MM.1S (cell line): ENCODE results near the gene ZNF618.

ENCODE experiments used
- DNase-seq: peaks from one replicate; pipeline ENCODE4 v3.0.0-alpha.2; 2015
- H2AFZ ChIP-seq: fragments of 300-600 bp; sonication (generic); 2 replicates; pipeline ENCODE4 v1.6.0; 2016; ENCODE audit warnings: antibody characterized with exemption, low read length
- H3F3A ChIP-seq: fragments of 300-600 bp; sonication (generic); 2 replicates; pipeline ENCODE4 v1.6.1; 2016; ENCODE audit warnings: mild to moderate bottlenecking, antibody characterized with exemption, low read length, moderate library complexity, mixed read lengths; ENCODE audit not compliant: insufficient read depth
- H3K27ac ChIP-seq: fragments of 300-600 bp; sonication (generic); 2 replicates; pipeline ENCODE4 v1.5.1; 2016; ENCODE audit warnings: mild to moderate bottlenecking, low read length
- H3K27me3 ChIP-seq: fragments of 300-600 bp; sonication (generic); replicated peaks from 2 replicates; pipeline ENCODE4 v1.6.0; 2016; ENCODE audit warnings: low read length; ENCODE audit not compliant: insufficient read depth
- H3K36me3 ChIP-seq: fragments of 300-600 bp; sonication (generic); replicated peaks from 2 replicates; pipeline ENCODE4 v1.6.1; 2016; ENCODE audit warnings: mild to moderate bottlenecking, low read length, mixed read lengths; ENCODE audit not compliant: insufficient read depth
- H3K4me1 ChIP-seq: fragments of 300-600 bp; sonication (generic); 2 replicates; pipeline ENCODE4 v1.6.1; 2016; ENCODE audit warnings: low read length, mixed read lengths
- H3K4me2 ChIP-seq: fragments of 300-600 bp; sonication (generic); 2 replicates; pipeline ENCODE4 v1.6.0; 2016; ENCODE audit warnings: low read depth, low read length
- H3K4me3 ChIP-seq: fragments of 300-600 bp; sonication (generic); 2 replicates; pipeline ENCODE4 v1.5.1; 2016; ENCODE audit warnings: low read length, mixed read lengths
- H3K79me2 ChIP-seq: fragments of 300-600 bp; sonication (generic); 2 replicates; pipeline ENCODE4 v1.6.1; 2016; ENCODE audit warnings: mixed run types, low read length, mixed read lengths
- H3K9ac ChIP-seq: fragments of 300-600 bp; sonication (generic); 2 replicates; pipeline ENCODE4 v1.6.1; 2016; ENCODE audit warnings: low read length, mixed read lengths
- H3K9me2 ChIP-seq: fragments of 300-600 bp; sonication (generic); replicated peaks from 2 replicates; pipeline ENCODE4 v1.6.1; 2016; ENCODE audit warnings: mild to moderate bottlenecking, low read length, mixed read lengths; ENCODE audit not compliant: insufficient read depth
- H3K9me3 ChIP-seq: fragments of 300-600 bp; sonication (generic); replicated peaks from 2 replicates; pipeline ENCODE4 v1.6.1; 2016; ENCODE audit warnings: mild to moderate bottlenecking, low read length, mixed read lengths; ENCODE audit not compliant: insufficient read depth
- H4K20me1 ChIP-seq: fragments of 300-600 bp; sonication (generic); 2 replicates; pipeline ENCODE4 v1.6.1; 2016; ENCODE audit warnings: mild to moderate bottlenecking, low read length, moderate library complexity, mixed read lengths; ENCODE audit not compliant: insufficient read depth
- CTCF ChIP-seq: fragments of 300-600 bp; sonication (generic); IDR thresholded peaks from 2 replicates; pipeline ENCODE4 v1.5.1; 2016; ENCODE audit warnings: antibody characterized with exemption, low read length, mixed read lengths
- EZH2 ChIP-seq: fragments of 300-600 bp; sonication (generic); optimal IDR thresholded peaks from 2 replicates; pipeline ENCODE3; 2017; ENCODE audit warnings: low read depth, mild to moderate bottlenecking, antibody characterized with exemption, low read length, mixed read lengths
- EZH2phosphoT487 ChIP-seq: fragments of 300-600 bp; sonication (generic); IDR thresholded peaks from 2 replicates; pipeline ENCODE4 v1.6.1; 2018; ENCODE audit warnings: antibody characterized with exemption, low read length

ZNF618 gene

GRCh38 chr9:113990570-113990907 lies 114.4 kb downstream of the ZNF618 start:
- TF ChIP-seq EZH2 = no peak
- TF ChIP-seq EZH2phosphoT487 = no peak
- no peak for TF ChIP-seq CTCF
- no peak overlapping the region for H3K4me2 ChIP-seq
- no peaks in the 10 kb centered on the region for H3K27me3 ChIP-seq
- H3K9me2 ChIP-seq = no peaks in the 10 kb centered on the region
- H4K20me1 ChIP-seq = no peaks in the 10 kb centered on the region
- no peaks in the 10 kb centered on the region for H3F3A ChIP-seq
- H3K9me3 ChIP-seq = no peaks in the 10 kb centered on the region
- no peak overlapping the region for H3K9ac ChIP-seq
- H3K79me2 ChIP-seq = no peaks in the 10 kb centered on the region
- no peak overlapping the region for H2AFZ ChIP-seq
- H3K4me1 ChIP-seq = no peaks in the 10 kb centered on the region
- H3K36me3 ChIP-seq = no peaks in the 10 kb centered on the region
- no peak for DNase-seq
- H3K4me3 ChIP-seq = no peak overlapping the region
- no peak overlapping the region for H3K27ac ChIP-seq

GRCh38 chr9:113990975-113991471 lies 114.9 kb downstream of the ZNF618 start:
- TF ChIP-seq CTCF = no peak
- no peak overlapping the region for H3K4me2 ChIP-seq

GRCh38 chr9:113991714-113992113 lies 115.6 kb downstream of the ZNF618 start:
- Histone ChIP-seq H3K36me3 (no peaks in the 10 kb centered on the region), H3K9ac (no peak overlapping the region), H3K4me3 (no peak overlapping the region), H3K27me3 (no peaks in the 10 kb centered on the region), H2AFZ (no peak overlapping the region), H3K79me2 (no peaks in the 10 kb centered on the region), H3K27ac (no peak overlapping the region), H4K20me1 (no peaks in the 10 kb centered on the region), H3K4me1 (no peaks in the 10 kb centered on the region), H3K4me2 (no peak overlapping the region), H3K9me3 (no peaks in the 10 kb centered on the region), H3F3A (no peaks in the 10 kb centered on the region), H3K9me2 (no peaks in the 10 kb centered on the region)
- TF ChIP-seq EZH2phosphoT487 (no peak), EZH2 (no peak), CTCF (no peak)
- no peak for DNase-seq

More at GRCh38 chr9:113990975-113991471, 114.9 kb downstream of the ZNF618 start:
- Histone ChIP-seq H3K79me2 (no peaks in the 10 kb centered on the region), H3K4me1 (no peaks in the 10 kb centered on the region), H3K9me2 (no peaks in the 10 kb centered on the region), H3K36me3 (no peaks in the 10 kb centered on the region), H4K20me1 (no peaks in the 10 kb centered on the region), H3K27ac (no peak overlapping the region), H3K4me3 (no peak overlapping the region), H3K9ac (no peak overlapping the region), H3K9me3 (no peaks in the 10 kb centered on the region), H3F3A (no peaks in the 10 kb centered on the region), H2AFZ (no peak overlapping the region), H3K27me3 (no peaks in the 10 kb centered on the region)
- no peak for DNase-seq
